GM18951 (cell line): Measurements from ENCODE around the gene TCIRG1.
"Not testable (repeated sequence)": the region's sequence is repeated elsewhere in the genome, so short reads cannot be mapped to it uniquely, and the experiment has no call there.

Experiments
- POLR2A ChIP-seq: IDR thresholded peaks from 4 replicates; pipeline ENCODE4 v1.6.1; 2011; ENCODE audit warnings: mild to moderate bottlenecking; ENCODE audit not compliant: insufficient read length, insufficient read depth; ENCODE audit errors: extremely low read depth
- in situ Hi-C: fragments of 300-500 bp; cut with MboI; formaldehyde crosslinking; loops from one replicate; pipeline ENCODE4 v1.12.0; 2022; ENCODE audit warnings: low sequenced_read_pairs, mixed read lengths, inconsistent platforms; ENCODE audit not compliant: unreplicated experiment

The TCIRG1 gene

GRCh38 chr11:68038718-68039525, at the start of gene TCIRG1:
Gene TCIRG1, plus strand, starts transcription at chr11:68039025. Its CDS starts 2,247 bp downstream, at chr11:68041272.
- in situ Hi-C loops, result no loop called here
- TF ChIP-seq POLR2A, result peak; percentile 93

GRCh38 chr11:67990546-67991346, 48.1 kb upstream of the TCIRG1 start:
- in situ Hi-C loops, result not testable (repeated sequence)

- in situ Hi-C loops, result not testable (repeated sequence)
Observed at GRCh38 chr11:67991347-67992121, 47.3 kb upstream of the TCIRG1 start.

DNA sequence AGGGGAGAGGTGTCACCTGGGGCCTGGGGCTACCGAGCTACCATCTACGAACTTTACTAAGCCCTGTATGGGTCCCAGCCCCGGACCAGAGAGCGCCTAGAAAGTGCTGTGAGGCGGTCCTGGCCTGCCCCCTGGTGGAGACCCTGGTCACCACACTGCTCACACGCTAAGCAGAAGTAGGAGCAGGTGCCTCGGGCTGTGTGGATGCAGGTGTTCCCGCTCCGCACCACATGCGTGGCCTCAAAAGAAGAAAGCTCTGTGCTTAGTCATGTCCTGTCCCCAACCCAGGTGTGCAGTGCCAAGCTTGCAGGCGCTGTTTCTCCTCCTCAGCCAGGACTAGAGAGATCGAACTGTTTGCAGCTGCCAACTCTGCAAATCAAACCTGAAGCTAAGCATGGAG, 45.0 kb upstream of the TCIRG1 start:
- in situ Hi-C loops, result not testable (repeated sequence)

GRCh38 chr11:67994387-67994786, 44.4 kb upstream of the TCIRG1 start:
- in situ Hi-C loops, result not testable (repeated sequence)

DNA sequence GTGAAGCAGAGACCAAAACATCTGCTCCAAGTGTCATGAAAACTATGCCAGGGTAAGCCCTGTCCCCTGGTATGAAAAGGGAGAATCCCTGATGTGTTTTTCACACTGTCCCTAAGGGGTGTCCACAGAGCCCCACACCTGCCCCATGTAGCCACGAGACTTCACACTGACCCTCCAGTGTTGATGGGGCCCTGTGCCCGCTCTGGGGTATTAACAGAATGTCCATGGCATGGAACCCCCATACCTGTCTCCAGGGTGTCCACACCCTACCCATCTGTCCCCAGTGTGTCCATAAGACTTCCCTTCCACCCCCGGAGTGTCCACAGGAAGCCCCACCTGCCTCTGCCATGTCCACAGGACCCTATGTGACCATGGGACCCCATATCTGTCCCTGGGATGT, 43.7 kb upstream of the TCIRG1 start:
- in situ Hi-C loops, result not testable (repeated sequence)

GRCh38 chr11:67995579-67995978, 43.2 kb upstream of the TCIRG1 start:
- in situ Hi-C loops, result not testable (repeated sequence)

- TF ChIP-seq POLR2A, result no peak
- in situ Hi-C loops, result no loop called here
Observed at GRCh38 chr11:67996051-67996450, 42.8 kb upstream of the TCIRG1 start.

- in situ Hi-C loops, result no loop called here
- TF ChIP-seq POLR2A, result no peak
Observed at GRCh38 chr11:67996622-67997474, 42.0 kb upstream of the TCIRG1 start.

- in situ Hi-C loops, result no loop called here
- TF ChIP-seq POLR2A, result no peak
Observed at GRCh38 chr11:67997475-67997921, 41.3 kb upstream of the TCIRG1 start.

DNA sequence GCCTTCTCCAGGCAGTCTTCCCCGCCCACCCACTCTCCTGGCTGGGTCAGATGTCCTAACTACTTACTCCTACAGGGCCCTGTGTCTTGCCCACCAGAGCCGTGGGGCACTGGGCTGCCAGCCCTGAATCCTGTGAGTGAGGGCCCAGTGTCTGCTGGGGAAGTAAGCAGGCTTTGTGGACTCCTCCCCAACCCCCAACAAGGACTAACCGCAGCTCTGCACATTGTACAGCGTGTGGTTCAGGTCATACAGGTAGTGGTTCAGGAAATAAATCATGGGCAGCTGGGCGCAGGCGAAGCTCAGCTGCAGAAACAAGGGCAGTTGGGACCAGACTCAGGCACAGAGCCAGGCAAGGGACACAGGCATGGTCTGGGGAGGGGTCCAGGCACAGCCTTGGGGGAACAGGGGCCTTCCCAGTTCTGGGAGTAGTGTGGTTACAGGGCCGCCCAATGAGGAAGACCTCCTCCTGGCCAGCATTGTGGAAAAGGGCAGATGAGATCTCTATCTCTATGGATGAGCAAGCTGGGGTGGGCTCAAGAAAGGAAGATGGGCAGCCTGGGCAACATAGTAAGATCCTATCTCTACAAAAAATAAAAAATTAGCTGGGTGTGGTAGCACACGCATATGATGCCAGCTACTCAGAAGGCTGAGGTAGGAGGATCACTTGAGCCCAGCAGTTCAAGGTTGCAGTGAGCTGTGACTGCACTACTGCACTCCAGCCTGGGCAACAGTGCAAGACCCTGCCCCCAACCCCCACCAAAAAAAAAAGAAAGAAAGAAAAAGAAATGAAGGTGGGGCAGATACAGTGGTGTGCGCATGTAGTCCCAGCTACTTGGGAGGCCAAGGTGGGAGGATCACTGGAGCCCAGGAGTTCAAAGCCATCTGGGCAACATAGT, 40.4 kb upstream of the TCIRG1 start:
- TF ChIP-seq POLR2A, result no peak
- in situ Hi-C loops, result no loop called here

DNA sequence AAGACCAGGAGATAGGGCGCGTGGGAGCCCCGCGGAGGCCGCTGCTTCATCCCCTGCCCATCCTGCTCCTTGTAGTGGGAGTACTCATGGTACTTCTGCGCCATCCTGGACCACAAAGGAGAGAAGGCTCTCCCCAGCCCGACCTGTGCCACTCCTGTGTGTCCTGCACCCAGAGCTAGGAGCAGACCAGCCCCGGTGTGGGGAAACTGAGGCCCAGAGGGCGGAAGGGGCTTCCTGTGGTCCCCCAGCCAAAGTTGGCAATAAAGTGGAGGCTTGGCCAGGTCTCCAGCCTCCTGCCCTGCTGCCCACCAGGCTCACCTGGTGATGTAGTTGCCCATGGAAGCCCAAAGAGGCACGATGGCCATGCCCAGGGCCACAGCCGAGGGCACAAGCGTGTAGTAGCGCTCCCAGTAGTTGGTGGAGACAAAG, 39.6 kb upstream of the TCIRG1 start:
- in situ Hi-C loops, result no loop called here

More for the DNA sequence above, 39.6 kb upstream of the TCIRG1 start:
- TF ChIP-seq POLR2A, result no peak
